HepG2 (cell line): ENCODE data around the gene COA1. TPM values are rescaled to one million over a fixed set of nuclear protein-coding genes. Genes with fewer than 3 reads are reported as not detected.

Experiments used
- ASH2L ChIP-seq: fragments of 300-600, 200-600 bp; sonication (generic); IDR thresholded peaks from 2 replicates; pipeline ENCODE4 v1.7.0; 2017; ENCODE audit warnings: low read depth, mild to moderate bottlenecking, moderate library complexity, mixed read lengths, low read length; ENCODE audit not compliant: insufficient read length
- CREB1 ChIP-seq, 2 experiments: fragments of 450-650 bp in 1 of 2; IDR thresholded peaks; 2 replicates each; pipeline ENCODE4 v1.6.1; 2016 to 2017; ENCODE audit warnings: control low read depth in 1 of 2, mild to moderate bottlenecking in 1 of 2, missing compliant biosample characterization in 1 of 2, missing genetic modification characterization in 1 of 2
- GATAD1 ChIP-seq: IDR thresholded peaks from 2 replicates; pipeline ENCODE4 v1.6.1; 2016; ENCODE audit warnings: missing genetic modification reagents, missing compliant biosample characterization
- KLF12 ChIP-seq: sonication (generic); formaldehyde crosslinking; IDR thresholded peaks from 2 replicates; pipeline ENCODE4 v1.4.0; 2020; ENCODE audit warnings: missing genetic modification reagents, borderline replicate concordance
- SOX5 ChIP-seq: IDR thresholded peaks from 2 replicates; pipeline ENCODE4 v1.6.1; 2016; ENCODE audit warnings: borderline replicate concordance
- ZMYM2 ChIP-seq: sonication (generic); formaldehyde crosslinking; IDR thresholded peaks from 2 replicates; pipeline ENCODE4 v1.8.0; 2022; ENCODE audit warnings: mild to moderate bottlenecking, missing genetic modification reagents
- ZNF282 ChIP-seq: fragments of 450-650 bp; IDR thresholded peaks from 2 replicates; pipeline ENCODE4 v1.6.1; 2018; ENCODE audit not compliant: partially characterized antibody
- ZNF589 ChIP-seq: sonication (generic); formaldehyde crosslinking; conservative IDR thresholded peaks from 2 replicates; pipeline ENCODE4 v1.8.0; 2022; ENCODE audit warnings: mild to moderate bottlenecking, moderate library complexity, missing genetic modification reagents
- polyA plus RNA-seq, 8 experiments: library from polyadenylated mRNA; depleted of rRNA in 3 of 8; stranded (reverse) in 7 of 8; unstranded in 1 of 8; fragments of >200 nt; fragmentation: Illumina TruSeq in 4 of 8; extraction: Trizol in 4 of 8; gene quantifications; 2 replicates each; pipeline versions ENCODE4 v1.2.1 to v1.2.3, GENCODE V29; 2011 to 2016; ENCODE audit warnings: low read depth in 4 of 8, missing spikeins in 1 of 8, mixed read lengths in 1 of 8; ENCODE audit not compliant: insufficient read depth in 1 of 8
- total RNA-seq, 5 experiments: library from RNA; depleted of rRNA; stranded (reverse); fragments of >200 nt; fragmentation: Illumina TruSeq; extraction: Trizol; gene quantifications; 2 replicates each; pipeline ENCODE4 v1.2.3, GENCODE V29; 2016; ENCODE audit warnings: low read depth in 1 of 5
- TF ChIP-seq, protein P1 (sequence below), 2 experiments: sonication (generic) in 1 of 2; formaldehyde crosslinking in 1 of 2; IDR thresholded peaks; 2 replicates each; pipeline versions ENCODE4 v1.6.1 to v1.9.0; 2014 to 2022; ENCODE audit warnings: antibody characterized with exemption in 1 of 2, borderline replicate concordance in 1 of 2, inconsistent platforms in 1 of 2, low read depth in 1 of 2, missing genetic modification reagents in 1 of 2
- TF ChIP-seq, protein P2 (sequence below): IDR thresholded peaks from 2 replicates; pipeline ENCODE4 v1.6.1; 2016
- TF ChIP-seq, protein P3 (sequence below): sonication (generic); formaldehyde crosslinking; IDR thresholded peaks from 2 replicates; pipeline ENCODE4 v1.4.0; 2020; ENCODE audit warnings: missing genetic modification reagents
- TF ChIP-seq, protein P4 (sequence below): sonication (generic); formaldehyde crosslinking; IDR thresholded peaks from 2 replicates; pipeline ENCODE4 v1.4.0; 2020; ENCODE audit warnings: missing genetic modification reagents, borderline replicate concordance
- TF ChIP-seq, protein P5 (sequence below): sonication (generic); formaldehyde crosslinking; IDR thresholded peaks from 2 replicates; pipeline ENCODE4 v1.4.0; 2020; ENCODE audit warnings: missing genetic modification reagents

COA1 gene
- total and polyA plus RNA-seq, 2 of the 13 experiments (the other 11 are each of a cell fraction or from before 2014, with no cell fraction given) = 33.2 to 65.7 TPM

DNA sequence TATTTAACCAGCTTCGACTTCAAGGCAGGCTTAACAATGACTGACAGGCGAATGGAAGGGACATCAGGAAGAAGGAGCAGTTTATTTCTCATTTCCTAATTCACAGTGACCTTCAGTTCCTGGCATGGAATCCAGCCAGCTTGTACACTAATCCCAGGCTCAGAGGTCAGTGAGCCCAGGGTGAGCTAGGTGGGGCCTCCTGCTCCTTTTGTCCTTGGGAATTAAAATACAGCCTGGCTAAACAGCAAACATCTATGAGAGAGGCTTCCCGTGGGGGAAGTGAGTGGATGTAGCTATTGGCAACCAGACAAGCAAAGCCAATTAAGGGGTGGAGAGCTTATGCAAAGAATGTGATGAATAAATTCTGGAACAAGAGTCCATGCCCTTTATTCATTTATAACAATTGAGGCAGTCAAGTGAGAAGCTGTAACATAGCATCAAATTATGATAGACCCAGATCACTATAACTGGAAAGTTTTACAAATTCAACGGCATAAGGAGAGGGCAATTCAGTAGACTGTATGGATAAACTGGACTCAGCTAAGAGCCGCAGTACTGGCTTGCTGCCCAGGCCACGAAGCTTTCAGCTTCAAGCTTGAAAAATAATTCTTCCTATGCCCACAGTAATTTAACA, 89.3 kb downstream of the COA1 start (continued):
- peak; percentile 57; the same call in 1 of the 2 replicates for TF ChIP-seq KLF12 (CRISPR knock-in tag)
- TF ChIP-seq SOX5 (CRISPR knock-in tag) = peak; percentile 92; the same call in 1 of the 2 replicates
- TF ChIP-seq, protein P1, sequence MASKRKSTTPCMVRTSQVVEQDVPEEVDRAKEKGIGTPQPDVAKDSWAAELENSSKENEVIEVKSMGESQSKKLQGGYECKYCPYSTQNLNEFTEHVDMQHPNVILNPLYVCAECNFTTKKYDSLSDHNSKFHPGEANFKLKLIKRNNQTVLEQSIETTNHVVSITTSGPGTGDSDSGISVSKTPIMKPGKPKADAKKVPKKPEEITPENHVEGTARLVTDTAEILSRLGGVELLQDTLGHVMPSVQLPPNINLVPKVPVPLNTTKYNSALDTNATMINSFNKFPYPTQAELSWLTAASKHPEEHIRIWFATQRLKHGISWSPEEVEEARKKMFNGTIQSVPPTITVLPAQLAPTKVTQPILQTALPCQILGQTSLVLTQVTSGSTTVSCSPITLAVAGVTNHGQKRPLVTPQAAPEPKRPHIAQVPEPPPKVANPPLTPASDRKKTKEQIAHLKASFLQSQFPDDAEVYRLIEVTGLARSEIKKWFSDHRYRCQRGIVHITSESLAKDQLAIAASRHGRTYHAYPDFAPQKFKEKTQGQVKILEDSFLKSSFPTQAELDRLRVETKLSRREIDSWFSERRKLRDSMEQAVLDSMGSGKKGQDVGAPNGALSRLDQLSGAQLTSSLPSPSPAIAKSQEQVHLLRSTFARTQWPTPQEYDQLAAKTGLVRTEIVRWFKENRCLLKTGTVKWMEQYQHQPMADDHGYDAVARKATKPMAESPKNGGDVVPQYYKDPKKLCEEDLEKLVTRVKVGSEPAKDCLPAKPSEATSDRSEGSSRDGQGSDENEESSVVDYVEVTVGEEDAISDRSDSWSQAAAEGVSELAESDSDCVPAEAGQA (IDR thresholded peaks at IDR 0.05; ENCODE audit: low read depth) = peak; percentile 25; the same call in 1 of the 2 replicates
- TF ChIP-seq, protein P1 (CRISPR knock-in tag; IDR thresholded peaks at IDR 0.05; ENCODE audit: borderline replicate concordance) = no peak
- no peak for TF ChIP-seq ZNF282
- TF ChIP-seq ZMYM2 (CRISPR knock-in tag) = peak; percentile 90
- TF ChIP-seq, protein P2, sequence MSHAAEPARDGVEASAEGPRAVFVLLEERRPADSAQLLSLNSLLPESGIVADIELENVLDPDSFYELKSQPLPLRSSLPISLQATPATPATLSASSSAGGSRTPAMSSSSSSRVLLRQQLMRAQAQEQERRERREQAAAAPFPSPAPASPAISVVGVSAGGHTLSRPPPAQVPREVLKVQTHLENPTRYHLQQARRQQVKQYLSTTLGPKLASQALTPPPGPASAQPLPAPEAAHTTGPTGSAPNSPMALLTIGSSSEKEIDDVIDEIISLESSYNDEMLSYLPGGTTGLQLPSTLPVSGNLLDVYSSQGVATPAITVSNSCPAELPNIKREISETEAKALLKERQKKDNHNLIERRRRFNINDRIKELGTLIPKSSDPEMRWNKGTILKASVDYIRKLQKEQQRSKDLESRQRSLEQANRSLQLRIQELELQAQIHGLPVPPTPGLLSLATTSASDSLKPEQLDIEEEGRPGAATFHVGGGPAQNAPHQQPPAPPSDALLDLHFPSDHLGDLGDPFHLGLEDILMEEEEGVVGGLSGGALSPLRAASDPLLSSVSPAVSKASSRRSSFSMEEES (CRISPR knock-in tag) = 0 out of 2 replicates have a peak, but pooled peaks have one; percentile 18
- no peak for TF ChIP-seq ZNF589 (CRISPR knock-in tag)
- peak; percentile 58 for TF ChIP-seq GATAD1 (CRISPR knock-in tag)
- peak; percentile 83 for TF ChIP-seq ASH2L
- TF ChIP-seq, protein P3, sequence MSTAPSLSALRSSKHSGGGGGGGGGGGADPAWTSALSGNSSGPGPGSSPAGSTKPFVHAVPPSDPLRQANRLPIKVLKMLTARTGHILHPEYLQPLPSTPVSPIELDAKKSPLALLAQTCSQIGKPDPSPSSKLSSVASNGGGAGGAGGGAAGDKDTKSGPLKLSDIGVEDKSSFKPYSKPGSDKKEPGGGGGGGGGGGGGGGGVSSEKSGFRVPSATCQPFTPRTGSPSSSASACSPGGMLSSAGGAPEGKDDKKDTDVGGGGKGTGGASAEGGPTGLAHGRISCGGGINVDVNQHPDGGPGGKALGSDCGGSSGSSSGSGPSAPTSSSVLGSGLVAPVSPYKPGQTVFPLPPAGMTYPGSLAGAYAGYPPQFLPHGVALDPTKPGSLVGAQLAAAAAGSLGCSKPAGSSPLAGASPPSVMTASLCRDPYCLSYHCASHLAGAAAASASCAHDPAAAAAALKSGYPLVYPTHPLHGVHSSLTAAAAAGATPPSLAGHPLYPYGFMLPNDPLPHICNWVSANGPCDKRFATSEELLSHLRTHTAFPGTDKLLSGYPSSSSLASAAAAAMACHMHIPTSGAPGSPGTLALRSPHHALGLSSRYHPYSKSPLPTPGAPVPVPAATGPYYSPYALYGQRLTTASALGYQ (CRISPR knock-in tag) = peak; percentile 80
- no peak for TF ChIP-seq CREB1 (IDR thresholded peaks at IDR 0.05)
- peak; percentile 74 for TF ChIP-seq CREB1 (CRISPR knock-in tag; IDR thresholded peaks at IDR 0.05)
- TF ChIP-seq, protein P4, sequence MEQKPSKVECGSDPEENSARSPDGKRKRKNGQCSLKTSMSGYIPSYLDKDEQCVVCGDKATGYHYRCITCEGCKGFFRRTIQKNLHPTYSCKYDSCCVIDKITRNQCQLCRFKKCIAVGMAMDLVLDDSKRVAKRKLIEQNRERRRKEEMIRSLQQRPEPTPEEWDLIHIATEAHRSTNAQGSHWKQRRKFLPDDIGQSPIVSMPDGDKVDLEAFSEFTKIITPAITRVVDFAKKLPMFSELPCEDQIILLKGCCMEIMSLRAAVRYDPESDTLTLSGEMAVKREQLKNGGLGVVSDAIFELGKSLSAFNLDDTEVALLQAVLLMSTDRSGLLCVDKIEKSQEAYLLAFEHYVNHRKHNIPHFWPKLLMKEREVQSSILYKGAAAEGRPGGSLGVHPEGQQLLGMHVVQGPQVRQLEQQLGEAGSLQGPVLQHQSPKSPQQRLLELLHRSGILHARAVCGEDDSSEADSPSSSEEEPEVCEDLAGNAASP (CRISPR knock-in tag) = peak; percentile 78; the same call in 1 of the 2 replicates
- TF ChIP-seq, protein P5, sequence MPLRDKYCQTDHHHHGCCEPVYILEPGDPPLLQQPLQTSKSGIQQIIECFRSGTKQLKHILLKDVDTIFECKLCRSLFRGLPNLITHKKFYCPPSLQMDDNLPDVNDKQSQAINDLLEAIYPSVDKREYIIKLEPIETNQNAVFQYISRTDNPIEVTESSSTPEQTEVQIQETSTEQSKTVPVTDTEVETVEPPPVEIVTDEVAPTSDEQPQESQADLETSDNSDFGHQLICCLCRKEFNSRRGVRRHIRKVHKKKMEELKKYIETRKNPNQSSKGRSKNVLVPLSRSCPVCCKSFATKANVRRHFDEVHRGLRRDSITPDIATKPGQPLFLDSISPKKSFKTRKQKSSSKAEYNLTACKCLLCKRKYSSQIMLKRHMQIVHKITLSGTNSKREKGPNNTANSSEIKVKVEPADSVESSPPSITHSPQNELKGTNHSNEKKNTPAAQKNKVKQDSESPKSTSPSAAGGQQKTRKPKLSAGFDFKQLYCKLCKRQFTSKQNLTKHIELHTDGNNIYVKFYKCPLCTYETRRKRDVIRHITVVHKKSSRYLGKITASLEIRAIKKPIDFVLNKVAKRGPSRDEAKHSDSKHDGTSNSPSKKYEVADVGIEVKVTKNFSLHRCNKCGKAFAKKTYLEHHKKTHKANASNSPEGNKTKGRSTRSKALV (CRISPR knock-in tag) = no peak
